Measurements from ENCODE around the gene OTOP1. TPM values are rescaled to one million over a fixed set of nuclear protein-coding genes. Genes with fewer than 3 reads are reported as not detected.
"Not testable (repeated sequence)": the region's sequence is repeated elsewhere in the genome, so short reads cannot be mapped to it uniquely, and the experiment has no call there.

Gene OTOP1
- polyA plus RNA-seq, 6 donors from 2014 or later: not detected

- ATAC-seq (ENCODE audit: low read depth in 2 of 2) (no peak), DNase-seq (no peak)
- Mint-ChIP-seq H3K4me1 (peaks cover 0 to 1% (median under 1%) of the 10 kb centered on the region in 3 donors), H3K36me3 (no peaks in the 10 kb centered on the region), H3K27ac (no peak overlapping the region), H3K4me3 (peak overlapping the region in 1 of 8 donors; percentile 70), H3K9me3 (peaks cover 0 to 3% (median 0%) of the 10 kb centered on the region in 7 donors), H3K27me3 (peaks cover 13 to 28% (median 24%) of the 10 kb centered on the region in 3 donors)
These were observed 27.5 kb upstream of the OTOP1 start for GRCh38 chr4:4254199-4254598.

- H3K36me3 Mint-ChIP-seq: peaks cover 9 to 11% of the 10 kb centered on the region in 2 donors
These were observed 23.1 kb upstream of the OTOP1 start for GRCh38 chr4:4249866-4250265.

GRCh38 chr4:4249342-4249741, 22.6 kb upstream of the OTOP1 start:
- not testable (repeated sequence) for ATAC-seq (ENCODE audit: low read depth in 2 of 2); DNase-seq; H3K9me3 Mint-ChIP-seq
- Mint-ChIP-seq H3K4me3 (peak overlapping the region in 6 of 8 donors; percentile 31 to 99 (median 97)), H3K4me1 (peaks cover 22 to 35% (median 28%) of the 10 kb centered on the region in 3 donors), H3K36me3 (peaks cover 11 to 12% of the 10 kb centered on the region in 2 donors), H3K27me3 (peaks cover 11 to 13% (median 11%) of the 10 kb centered on the region in 3 donors), H3K27ac (peak overlapping the region in 2 of 6 donors; percentile 57 to 97)

More at GRCh38 chr4:4249866-4250265, 23.1 kb upstream of the OTOP1 start:
- Mint-ChIP-seq H3K27me3 (peaks cover 13 to 16% (median 14%) of the 10 kb centered on the region in 3 donors), H3K4me3 (peak overlapping the region; percentile 10 to 99 (median 46)), H3K27ac (peak overlapping the region in 2 of 6 donors; percentile 82 to 97), H3K9me3 (peaks cover 0 to 2% (median 0%) of the 10 kb centered on the region in 7 donors), H3K4me1 (peaks cover 21 to 33% (median 28%) of the 10 kb centered on the region in 3 donors)
- ATAC-seq (ENCODE audit: low read depth in 2 of 2) (no peak), DNase-seq (no peak)

- DNase-seq: no peak
- H3K27ac Mint-ChIP-seq: peak overlapping the region; percentile 96 to 99 (median 98)
These were observed 22.1 kb upstream of the OTOP1 start for GRCh38 chr4:4248885-4249203.

GRCh38 chr4:4248029-4248884, 21.5 kb upstream of the OTOP1 start, which contains the start of gene TMEM128:
Gene TMEM128, minus strand, starts transcription at chr4:4248223. Its CDS starts 21 bp downstream, at chr4:4248202.
- H3K27me3 Mint-ChIP-seq: peaks cover under 1 to 7% (median under 1%) of the 10 kb centered on the region in 3 donors
- H3K36me3 Mint-ChIP-seq: peaks cover 12 to 18% of the 10 kb centered on the region in 2 donors
- DNase-seq (peak; percentile 89), ATAC-seq (ENCODE audit: low read depth in 2 of 2) (peak; percentile 99)
- peaks cover 0 to 2% (median 0%) of the 10 kb centered on the region in 7 donors for H3K9me3 Mint-ChIP-seq
- H3K4me3 Mint-ChIP-seq: peak within 1 kb of the TSS; percentile 93 to 99 (median 98)
- peaks cover 22 to 43% (median 28%) of the 10 kb centered on the region in 3 donors for H3K4me1 Mint-ChIP-seq
- H3K27ac Mint-ChIP-seq: peak within 1 kb of the TSS; percentile 96 to 99 (median 98)

More at GRCh38 chr4:4248885-4249203, 22.1 kb upstream of the OTOP1 start:
- ATAC-seq (ENCODE audit: low read depth in 2 of 2): no peak
- H3K4me1 Mint-ChIP-seq: peaks cover 22 to 38% (median 28%) of the 10 kb centered on the region in 3 donors
- peak overlapping the region; percentile 93 to 99 (median 98) for H3K4me3 Mint-ChIP-seq
- peaks cover 0 to 2% (median 0%) of the 10 kb centered on the region in 7 donors for H3K9me3 Mint-ChIP-seq
- peaks cover 6 to 13% (median 6%) of the 10 kb centered on the region in 3 donors for H3K27me3 Mint-ChIP-seq
- peaks cover 12% of the 10 kb centered on the region in 2 donors for H3K36me3 Mint-ChIP-seq

GRCh38 chr4:4247696-4248028, 20.9 kb upstream of the OTOP1 start:
- DNase-seq (no peak), ATAC-seq (ENCODE audit: low read depth in 2 of 2) (peak; percentile 32 to 42)
- H3K9me3 Mint-ChIP-seq: peaks cover 0 to 2% (median 0%) of the 10 kb centered on the region in 7 donors
- peaks cover 0 to 2% (median 0%) of the 10 kb centered on the region in 3 donors for H3K27me3 Mint-ChIP-seq
- H3K36me3 Mint-ChIP-seq: peaks cover 12 to 18% of the 10 kb centered on the region in 2 donors
- H3K4me3 Mint-ChIP-seq: peak overlapping the region; percentile 93 to 99 (median 98)
- H3K27ac Mint-ChIP-seq: peak overlapping the region; percentile 49 to 99 (median 98)
- peaks cover 22 to 43% (median 28%) of the 10 kb centered on the region in 3 donors for H3K4me1 Mint-ChIP-seq

- DNase-seq (no peak), ATAC-seq (ENCODE audit: low read depth in 2 of 2) (no peak)
- Mint-ChIP-seq H3K27me3 (no peaks in the 10 kb centered on the region), H3K36me3 (peaks cover 20 to 28% of the 10 kb centered on the region in 2 donors), H3K9me3 (peaks cover 0 to 2% (median 0%) of the 10 kb centered on the region in 7 donors), H3K4me3 (no peak overlapping the region), H3K4me1 (peaks cover 22 to 43% (median 27%) of the 10 kb centered on the region in 3 donors), H3K27ac (peak overlapping the region in 1 of 6 donors; percentile 62)
These were observed 18.4 kb upstream of the OTOP1 start for GRCh38 chr4:4245172-4245571.

- not testable (repeated sequence) for ATAC-seq (ENCODE audit: low read depth in 2 of 2)
- H3K36me3 Mint-ChIP-seq: peaks cover 28 to 42% of the 10 kb centered on the region in 2 donors
These were observed 12.8 kb upstream of the OTOP1 start for GRCh38 chr4:4239551-4239950.

GRCh38 chr4:4233610-4234009, 6.9 kb upstream of the OTOP1 start:
- no peak overlapping the region for H3K27ac Mint-ChIP-seq
- no peak for ATAC-seq (ENCODE audit: low read depth in 2 of 2)
- peaks cover 2 to 24% (median 13%) of the 10 kb centered on the region in 7 donors for H3K9me3 Mint-ChIP-seq

More at GRCh38 chr4:4239551-4239950, 12.8 kb upstream of the OTOP1 start:
- not testable (repeated sequence) for H3K4me1 Mint-ChIP-seq, H3K27ac Mint-ChIP-seq, H3K9me3 Mint-ChIP-seq, H3K4me3 Mint-ChIP-seq, H3K27me3 Mint-ChIP-seq, DNase-seq

GRCh38 chr4:4228356-4228668, 1.6 kb upstream of the OTOP1 start:
- H3K9me3 Mint-ChIP-seq: peaks cover 4 to 14% (median 10%) of the 10 kb centered on the region in 7 donors
- peak overlapping the region in 1 of 8 donors; percentile 23 for H3K4me3 Mint-ChIP-seq
- ATAC-seq (ENCODE audit: low read depth in 2 of 2) (no peak), DNase-seq (no peak)
- H3K27ac Mint-ChIP-seq: no peak overlapping the region
- H3K27me3 Mint-ChIP-seq: peaks cover 31 to 63% (median 53%) of the 10 kb centered on the region in 3 donors
- peaks cover 0 to 23% of the 10 kb centered on the region in 2 donors for H3K36me3 Mint-ChIP-seq
- H3K4me1 Mint-ChIP-seq: peaks cover 7 to 13% (median 11%) of the 10 kb centered on the region in 3 donors

More at GRCh38 chr4:4233610-4234009, 6.9 kb upstream of the OTOP1 start:
- no peak for DNase-seq
- Mint-ChIP-seq H3K4me3 (no peak overlapping the region), H3K4me1 (no peaks in the 10 kb centered on the region), H3K27me3 (peaks cover 0 to 18% (median 6%) of the 10 kb centered on the region in 3 donors), H3K36me3 (peaks cover 16 to 22% of the 10 kb centered on the region in 2 donors)

GRCh38 chr4:4227510-4228355, 1.0 kb upstream of the OTOP1 start:
- H3K27ac Mint-ChIP-seq: no peak overlapping the region
- H3K36me3 Mint-ChIP-seq: peaks cover 0 to 28% of the 10 kb centered on the region in 2 donors
- no peak for DNase-seq
- peak overlapping the region in 4 of 8 donors; percentile 23 to 42 (median 37) for H3K4me3 Mint-ChIP-seq
- ATAC-seq (ENCODE audit: low read depth in 2 of 2): no peak
- peaks cover 7 to 13% (median 11%) of the 10 kb centered on the region in 3 donors for H3K4me1 Mint-ChIP-seq
- H3K9me3 Mint-ChIP-seq: peaks cover 3 to 9% (median 6%) of the 10 kb centered on the region in 7 donors
- peaks cover 37 to 69% (median 59%) of the 10 kb centered on the region in 3 donors for H3K27me3 Mint-ChIP-seq

- Mint-ChIP-seq H3K36me3 (peaks cover 0 to 28% of the 10 kb centered on the region in 2 donors), H3K9me3 (peaks cover 0 to 6% (median 5%) of the 10 kb centered on the region in 7 donors), H3K27me3 (peaks cover 48 to 83% (median 70%) of the 10 kb centered on the region in 3 donors), H3K4me1 (peaks cover 7 to 13% (median 11%) of the 10 kb centered on the region in 3 donors), H3K27ac (no peak overlapping the region), H3K4me3 (peak overlapping the region in 4 of 8 donors; percentile 4 to 73 (median 40))
- DNase-seq (no peak), ATAC-seq (ENCODE audit: low read depth in 2 of 2) (no peak)
These were observed 669 bp downstream of the OTOP1 start for GRCh38 chr4:4225915-4226605.
